IMR-90 (cell line): Measurements from ENCODE around the gene CYP46A1.

Experiments
- NFE2L2 ChIP-seq: fragments of 150-350 bp; IDR thresholded peaks from 2 replicates; pipeline ENCODE4 v1.6.1; 2016; ENCODE audit warnings: low read depth, mild to moderate bottlenecking, low read length
- TF ChIP-seq, protein P1 (sequence below): conservative IDR thresholded peaks from 2 replicates; pipeline ENCODE4 v1.5.1; 2012; ENCODE audit warnings: mild to moderate bottlenecking, low read depth, low read length, improper control_type of control experiment

DNA sequence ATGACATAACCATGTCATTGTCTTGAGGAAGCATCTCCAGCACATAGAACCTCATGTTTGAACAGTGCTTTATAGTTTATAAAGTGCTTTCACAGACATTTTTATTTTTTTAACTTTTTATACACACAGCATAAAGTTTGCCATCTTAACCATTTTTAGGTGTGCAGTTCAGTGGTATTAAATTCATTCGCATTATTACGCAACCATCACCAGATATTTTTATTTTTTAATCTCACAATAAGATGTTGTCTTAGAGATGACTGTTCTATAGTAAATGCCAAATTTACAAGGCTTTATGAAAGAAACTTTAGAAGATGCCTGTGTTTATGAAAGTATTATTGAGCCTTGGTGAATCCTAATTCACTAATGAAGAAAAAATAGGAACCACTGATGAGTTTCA, 19.9 kb downstream of the CYP46A1 start:
- TF ChIP-seq, protein P1, sequence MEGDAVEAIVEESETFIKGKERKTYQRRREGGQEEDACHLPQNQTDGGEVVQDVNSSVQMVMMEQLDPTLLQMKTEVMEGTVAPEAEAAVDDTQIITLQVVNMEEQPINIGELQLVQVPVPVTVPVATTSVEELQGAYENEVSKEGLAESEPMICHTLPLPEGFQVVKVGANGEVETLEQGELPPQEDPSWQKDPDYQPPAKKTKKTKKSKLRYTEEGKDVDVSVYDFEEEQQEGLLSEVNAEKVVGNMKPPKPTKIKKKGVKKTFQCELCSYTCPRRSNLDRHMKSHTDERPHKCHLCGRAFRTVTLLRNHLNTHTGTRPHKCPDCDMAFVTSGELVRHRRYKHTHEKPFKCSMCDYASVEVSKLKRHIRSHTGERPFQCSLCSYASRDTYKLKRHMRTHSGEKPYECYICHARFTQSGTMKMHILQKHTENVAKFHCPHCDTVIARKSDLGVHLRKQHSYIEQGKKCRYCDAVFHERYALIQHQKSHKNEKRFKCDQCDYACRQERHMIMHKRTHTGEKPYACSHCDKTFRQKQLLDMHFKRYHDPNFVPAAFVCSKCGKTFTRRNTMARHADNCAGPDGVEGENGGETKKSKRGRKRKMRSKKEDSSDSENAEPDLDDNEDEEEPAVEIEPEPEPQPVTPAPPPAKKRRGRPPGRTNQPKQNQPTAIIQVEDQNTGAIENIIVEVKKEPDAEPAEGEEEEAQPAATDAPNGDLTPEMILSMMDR = no peak
- no peak for TF ChIP-seq NFE2L2
